CD4-positive, alpha-beta T cell (primary cell): ENCODE results near the gene ETV5. TPM values are rescaled to one million over a fixed set of nuclear protein-coding genes. Genes with fewer than 3 reads are reported as not detected.

Experiments
- ATAC-seq: fragments of 200-7000 bp; cut with Tn5 transposase; one replicate; pipeline ENCODE4 v1.10.0; 2022; ENCODE audit warnings: mild to moderate bottlenecking; ENCODE audit not compliant: poor library complexity
- CTCF ChIA-PET: fragments of 350-600 bp; sonication (Branson Sonifier 250); formaldehyde crosslinking; loops from one replicate; lab custom pipeline; 2021; ENCODE audit warnings: antibody characterized with exemption, inconsistent platforms; lab: Charles Lee
- POLR2A ChIA-PET: fragments of 350-600 bp; sonication (Branson Sonifier 250); formaldehyde crosslinking; loops from one replicate; lab custom pipeline; 2021; ENCODE audit warnings: antibody characterized with exemption, inconsistent platforms; lab: Charles Lee
- DNase-seq, 14 experiments: peaks; one replicate each; pipeline ENCODE4 v3.0.0-alpha.2; 2013 to 2020; ENCODE audit warnings: mixed read lengths in 2 of 14
- H3K27ac ChIP-seq, 2 donors: one replicate each; pipeline versions ENCODE4 v1.5.1 to v1.7.0; 2013; ENCODE audit warnings: low read length in 2 of 2, low read depth in 1 of 2, mild to moderate bottlenecking in 1 of 2
- H3K27me3 ChIP-seq, 2 experiments: 1 replicate in 1 of 2; 2 replicates in 1 of 2; pipeline versions ENCODE4 v1.6.1 to v1.7.0; 2013; ENCODE audit warnings: low read length in 2 of 2, control low read depth in 1 of 2, mild to moderate bottlenecking in 1 of 2, moderate library complexity in 1 of 2; ENCODE audit not compliant: insufficient read depth in 2 of 2, control insufficient read depth in 1 of 2
- H3K36me3 ChIP-seq: one replicate; pipeline ENCODE4 v1.6.1; 2013; ENCODE audit warnings: low read length, control low read depth; ENCODE audit not compliant: insufficient read depth
- H3K4me1 ChIP-seq: one replicate; pipeline ENCODE4 v1.6.1; 2013; ENCODE audit warnings: low read length, control low read depth; ENCODE audit not compliant: insufficient read depth
- H3K4me3 ChIP-seq: one replicate; pipeline ENCODE4 v1.5.1; 2013; ENCODE audit warnings: mild to moderate bottlenecking, low read length, moderate library complexity
- H3K9me3 ChIP-seq, 2 experiments: 1 replicate in 1 of 2; 2 replicates in 1 of 2; pipeline versions ENCODE4 v1.6.1 to v1.7.0; 2013; ENCODE audit warnings: low read length in 2 of 2, mild to moderate bottlenecking in 2 of 2, control low read depth in 1 of 2, moderate library complexity in 1 of 2; ENCODE audit not compliant: control insufficient read depth in 1 of 2, insufficient read depth in 1 of 2
- H3K27ac Mint-ChIP-seq: one replicate; pipeline ENCODE4 v1.8.0; 2020; ENCODE audit warnings: mixed read lengths
- H3K27me3 Mint-ChIP-seq: one replicate; pipeline ENCODE4 v1.8.0; 2021; ENCODE audit warnings: mixed read lengths
- H3K36me3 Mint-ChIP-seq: one replicate; pipeline ENCODE4 v1.8.0; 2021; ENCODE audit warnings: low read depth, mixed read lengths
- H3K4me1 Mint-ChIP-seq: one replicate; pipeline ENCODE4 v1.8.0; 2021; ENCODE audit warnings: low read depth, mixed read lengths
- H3K4me3 Mint-ChIP-seq: one replicate; pipeline ENCODE4 v1.8.0; 2020; ENCODE audit warnings: mild to moderate bottlenecking, mixed read lengths
- H3K9me3 Mint-ChIP-seq: one replicate; pipeline ENCODE4 v1.8.0; 2020; ENCODE audit warnings: mixed read lengths
- intact Hi-C, 2 experiments: fragments of 100-400 bp; cut with DNase I in 1 of 2; cut with micrococcal nuclease in 1 of 2; formaldehyde crosslinking; loops; one replicate each; pipeline versions ENCODE4 v1.15.1 to v1.9.0; 2023 to 2025; cut with DNase I, micrococcal nuclease
- total RNA-seq, 174 experiments: library from RNA in 2 of 174; stranded (reverse) in 2 of 174; gene quantifications; one replicate each; pipeline ENCODE4 v1.2.3 and lab custom pipeline; 2021 to 2026
- TF ChIP-seq, protein P1 (sequence below): fragments of 200-600 bp; IDR thresholded peaks from one replicate; pipeline ENCODE4 v1.8.0; 2022; ENCODE audit warnings: antibody characterized with exemption, mild to moderate bottlenecking

Gene ETV5
- total RNA-seq, 2 experiments from 2014 or later, result not detected

- Histone ChIP-seq H3K36me3 (no peaks in the 10 kb centered on the region), H3K27ac (no peak overlapping the region), H3K27me3 (no peaks in the 10 kb centered on the region), H3K9me3 (peaks cover 7 to 8% of the 10 kb centered on the region in 2 experiments), H3K4me3 (no peak overlapping the region), H3K4me1 (no peaks in the 10 kb centered on the region)
- H3K27ac Mint-ChIP-seq, result no peak overlapping the region
- no peak for DNase-seq
- H3K36me3 Mint-ChIP-seq, result no peaks in the 10 kb centered on the region
- intact Hi-C loops, result no loop called here
- TF ChIP-seq, protein P1, sequence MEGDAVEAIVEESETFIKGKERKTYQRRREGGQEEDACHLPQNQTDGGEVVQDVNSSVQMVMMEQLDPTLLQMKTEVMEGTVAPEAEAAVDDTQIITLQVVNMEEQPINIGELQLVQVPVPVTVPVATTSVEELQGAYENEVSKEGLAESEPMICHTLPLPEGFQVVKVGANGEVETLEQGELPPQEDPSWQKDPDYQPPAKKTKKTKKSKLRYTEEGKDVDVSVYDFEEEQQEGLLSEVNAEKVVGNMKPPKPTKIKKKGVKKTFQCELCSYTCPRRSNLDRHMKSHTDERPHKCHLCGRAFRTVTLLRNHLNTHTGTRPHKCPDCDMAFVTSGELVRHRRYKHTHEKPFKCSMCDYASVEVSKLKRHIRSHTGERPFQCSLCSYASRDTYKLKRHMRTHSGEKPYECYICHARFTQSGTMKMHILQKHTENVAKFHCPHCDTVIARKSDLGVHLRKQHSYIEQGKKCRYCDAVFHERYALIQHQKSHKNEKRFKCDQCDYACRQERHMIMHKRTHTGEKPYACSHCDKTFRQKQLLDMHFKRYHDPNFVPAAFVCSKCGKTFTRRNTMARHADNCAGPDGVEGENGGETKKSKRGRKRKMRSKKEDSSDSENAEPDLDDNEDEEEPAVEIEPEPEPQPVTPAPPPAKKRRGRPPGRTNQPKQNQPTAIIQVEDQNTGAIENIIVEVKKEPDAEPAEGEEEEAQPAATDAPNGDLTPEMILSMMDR, result no peak
- ChIA-PET POLR2A (no interaction called here), CTCF (no interaction called here)
- ATAC-seq, result no peak
- peaks cover 3% of the 10 kb centered on the region for H3K9me3 Mint-ChIP-seq
- H3K4me3 Mint-ChIP-seq, result no peak overlapping the region
- peaks cover 13% of the 10 kb centered on the region for H3K27me3 Mint-ChIP-seq
- no peaks in the 10 kb centered on the region for H3K4me1 Mint-ChIP-seq
These were observed 66.2 kb downstream of the ETV5 start for GRCh38 chr3:186042521-186043202.

GRCh38 chr3:186042036-186042435, 66.9 kb downstream of the ETV5 start:
- Mint-ChIP-seq H3K4me1 (no peaks in the 10 kb centered on the region), H3K27ac (no peak overlapping the region), H3K27me3 (peaks cover 12% of the 10 kb centered on the region), H3K9me3 (peaks cover 3% of the 10 kb centered on the region), H3K36me3 (no peaks in the 10 kb centered on the region), H3K4me3 (no peak overlapping the region)
- intact Hi-C loops, result no loop called here
- Histone ChIP-seq H3K27ac (no peak overlapping the region), H3K36me3 (no peaks in the 10 kb centered on the region), H3K4me3 (no peak overlapping the region), H3K4me1 (no peaks in the 10 kb centered on the region), H3K27me3 (no peaks in the 10 kb centered on the region), H3K9me3 (peaks cover 7 to 8% of the 10 kb centered on the region in 2 experiments)
- no peak for DNase-seq
- TF ChIP-seq, protein P1, result no peak
- POLR2A ChIA-PET, result no interaction called here
- ATAC-seq, result no peak
- CTCF ChIA-PET, result no interaction called here

GRCh38 chr3:186038360-186038759, 70.5 kb downstream of the ETV5 start:
- Histone ChIP-seq H3K9me3 (peaks cover 7 to 8% of the 10 kb centered on the region in 2 experiments), H3K36me3 (no peaks in the 10 kb centered on the region), H3K27ac (no peak overlapping the region), H3K27me3 (no peaks in the 10 kb centered on the region), H3K4me3 (no peak overlapping the region), H3K4me1 (no peaks in the 10 kb centered on the region)
- intact Hi-C loops, result no loop called here
- H3K4me3 Mint-ChIP-seq, result no peak overlapping the region
- H3K27ac Mint-ChIP-seq, result no peak overlapping the region
- peaks cover 4% of the 10 kb centered on the region for H3K27me3 Mint-ChIP-seq
- H3K9me3 Mint-ChIP-seq, result peaks cover 3% of the 10 kb centered on the region
- no peak for ATAC-seq
- DNase-seq, result no peak
- no peaks in the 10 kb centered on the region for H3K4me1 Mint-ChIP-seq
- no peaks in the 10 kb centered on the region for H3K36me3 Mint-ChIP-seq
- ChIA-PET CTCF (no interaction called here), POLR2A (no interaction called here)
- TF ChIP-seq, protein P1, result no peak
